KOPT-K1 (cell line): ENCODE data around the gene PLEKHA8.
"Not testable (repeated sequence)": the region's sequence is repeated elsewhere in the genome, so short reads cannot be mapped to it uniquely, and the experiment has no call there.

Experiments
- H3K27ac ChIP-seq: fragments of 200-600 bp; sonication (generic); 2 replicates; pipeline ENCODE4 v1.5.1; 2016; ENCODE audit warnings: antibody characterized with exemption, mild to moderate bottlenecking, low read depth, low read length; ENCODE audit not compliant: poor library complexity, severe bottlenecking
- H3K36me3 ChIP-seq: fragments of 200-600 bp; sonication (generic); 2 replicates; pipeline ENCODE4 v1.5.1; 2017; ENCODE audit warnings: antibody characterized with exemption, mild to moderate bottlenecking, low read length, moderate library complexity; ENCODE audit not compliant: insufficient read depth
- H3K9me3 ChIP-seq: fragments of 200-600 bp; sonication (generic); 2 replicates; pipeline ENCODE4 v1.5.1; 2017; ENCODE audit warnings: antibody characterized with exemption, low read length, mild to moderate bottlenecking; ENCODE audit not compliant: insufficient read depth, poor library complexity, severe bottlenecking

PLEKHA8 gene

DNA sequence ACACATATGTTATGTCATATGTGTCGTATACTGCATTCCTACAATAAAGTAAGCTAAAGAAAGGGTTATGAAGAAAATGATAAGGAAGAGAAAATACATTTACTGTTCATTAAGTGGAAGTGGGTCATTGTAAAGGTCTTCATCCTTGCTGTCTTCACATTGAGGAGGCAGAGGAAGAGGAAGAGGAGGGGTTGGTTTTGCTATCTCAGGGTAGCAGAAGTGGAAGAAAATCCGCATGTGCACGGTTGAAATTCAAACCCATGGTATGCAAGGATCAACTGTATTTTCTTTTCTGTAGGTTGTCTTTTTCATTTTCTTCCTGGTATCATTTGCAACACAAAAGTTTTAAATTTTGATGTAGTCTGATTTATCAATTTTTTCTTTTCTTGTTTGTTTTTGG lies 6.3 kb downstream of the PLEKHA8 start:
- H3K9me3 ChIP-seq: no peaks in the 10 kb centered on the region
- H3K36me3 ChIP-seq: no peaks in the 10 kb centered on the region
- no peak overlapping the region for H3K27ac ChIP-seq

DNA sequence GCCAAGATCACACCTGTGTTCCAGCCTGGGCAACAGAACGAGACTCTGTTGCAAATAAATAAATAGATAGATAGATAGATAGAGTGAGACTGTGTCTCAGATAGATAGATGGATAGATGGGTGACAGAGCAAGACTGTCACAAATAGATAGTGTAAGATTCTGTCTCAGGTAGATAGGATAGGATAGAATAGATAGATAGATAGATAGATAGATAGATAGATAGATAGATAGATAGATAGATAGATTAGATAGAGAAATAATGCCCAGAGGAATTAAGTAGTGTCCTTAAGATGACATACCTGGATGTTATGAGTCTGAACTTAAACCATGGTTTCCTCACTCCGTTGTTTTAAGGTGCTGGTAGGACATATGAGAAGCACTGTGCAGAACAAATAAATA lies 8.0 kb downstream of the PLEKHA8 start:
- H3K36me3 ChIP-seq: no peaks in the 10 kb centered on the region
- H3K9me3 ChIP-seq: no peaks in the 10 kb centered on the region
- no peak overlapping the region for H3K27ac ChIP-seq

DNA sequence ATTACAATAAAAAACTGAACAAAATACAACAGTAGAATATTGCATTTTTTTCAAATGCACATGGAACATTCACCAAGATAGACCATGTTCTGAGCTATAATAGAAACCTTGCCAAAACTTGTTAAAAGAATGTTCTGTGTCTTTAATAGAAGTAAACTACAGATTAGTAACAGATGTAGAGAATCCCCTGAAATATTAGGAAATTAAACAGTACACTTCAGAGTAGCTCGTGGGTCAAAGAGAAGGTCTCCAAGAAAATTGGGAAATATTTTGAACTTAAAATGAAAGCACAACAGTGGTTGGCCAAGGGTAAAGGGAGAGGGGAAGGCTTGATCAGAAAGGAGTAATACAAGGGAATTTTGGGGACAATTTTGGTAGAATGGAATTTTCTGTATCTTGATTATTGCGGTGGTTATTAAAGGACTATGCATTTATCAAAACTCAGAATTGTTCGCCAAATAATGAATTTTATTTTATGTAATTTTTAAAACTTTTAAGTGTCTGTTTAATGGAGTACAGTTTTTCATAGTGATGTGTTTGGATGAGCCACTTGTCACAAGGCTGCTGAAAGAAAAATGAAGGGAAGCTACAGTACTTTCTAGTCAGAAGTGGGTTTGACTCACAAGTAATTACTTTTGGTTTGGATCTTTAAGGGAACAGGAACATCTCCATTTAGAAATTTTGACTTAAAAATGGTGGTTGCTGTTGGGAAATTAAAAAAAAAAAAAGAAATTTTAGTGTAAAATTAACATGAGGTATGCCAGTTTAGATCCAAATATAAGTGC lies 10.2 kb downstream of the PLEKHA8 start:
- peaks cover 8% of the 10 kb centered on the region for H3K9me3 ChIP-seq
- H3K36me3 ChIP-seq: no peaks in the 10 kb centered on the region
- no peak overlapping the region for H3K27ac ChIP-seq

DNA sequence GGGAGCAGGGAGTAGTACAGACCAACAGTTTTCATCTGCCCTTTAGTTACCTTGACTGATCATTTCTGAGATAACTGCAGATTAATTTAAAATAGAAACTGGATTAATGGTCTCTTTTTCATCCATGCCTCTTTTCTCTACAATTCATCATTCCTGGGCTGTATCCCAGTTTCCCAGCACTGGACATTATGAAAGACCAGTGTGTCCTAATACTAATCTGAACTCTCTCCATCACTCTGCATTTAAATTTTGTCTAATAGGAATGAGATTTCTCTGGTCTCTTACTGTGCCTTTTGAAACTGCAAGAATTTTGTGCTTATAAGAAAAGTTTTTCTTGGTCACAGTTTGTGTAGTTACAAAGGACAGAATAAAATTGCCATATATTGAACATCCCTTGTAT lies 12.7 kb downstream of the PLEKHA8 start:
- no peak overlapping the region for H3K27ac ChIP-seq
- peaks cover 8% of the 10 kb centered on the region for H3K9me3 ChIP-seq
- peaks cover 3% of the 10 kb centered on the region; the same call in 1 of the 2 replicates for H3K36me3 ChIP-seq

DNA sequence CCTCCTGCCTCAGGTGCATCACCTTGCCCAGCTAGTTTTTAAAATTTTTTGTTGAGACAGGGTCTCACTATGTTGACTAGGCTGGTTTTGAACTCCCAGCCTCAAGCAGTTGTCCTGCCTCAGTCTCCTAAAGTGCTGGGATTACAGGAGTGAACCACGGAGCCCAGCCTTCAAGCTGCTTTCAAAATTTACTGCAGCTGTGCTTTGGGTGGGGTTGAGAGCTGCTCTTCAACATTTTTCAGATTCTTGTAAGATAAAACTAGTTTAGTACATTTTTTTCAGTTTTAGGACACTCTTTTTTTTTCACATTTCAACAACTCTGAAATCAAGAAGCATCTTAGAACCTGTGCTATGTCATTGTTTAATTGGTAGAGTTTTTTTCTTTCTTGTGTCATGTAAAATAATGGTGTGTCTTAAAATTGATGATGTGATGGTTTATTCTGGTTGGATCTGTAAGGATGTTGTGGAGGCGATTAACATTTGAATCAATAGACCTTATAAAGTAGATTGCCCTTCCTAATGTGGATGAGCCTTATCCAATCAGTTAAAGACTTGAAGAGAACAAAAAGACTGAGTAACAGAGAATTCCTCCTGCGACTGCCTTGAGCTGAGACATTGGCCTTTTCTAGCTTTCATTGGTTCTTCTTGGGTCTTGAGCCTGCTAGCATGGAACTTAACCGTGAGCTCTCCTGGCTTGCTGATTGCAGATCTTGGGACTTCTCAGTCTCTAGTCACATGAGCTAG lies 13.5 kb downstream of the PLEKHA8 start:
- H3K9me3 ChIP-seq: peaks cover 8% of the 10 kb centered on the region
- peaks cover 10% of the 10 kb centered on the region; the same call in 1 of the 2 replicates for H3K36me3 ChIP-seq
- H3K27ac ChIP-seq: no peak overlapping the region

DNA sequence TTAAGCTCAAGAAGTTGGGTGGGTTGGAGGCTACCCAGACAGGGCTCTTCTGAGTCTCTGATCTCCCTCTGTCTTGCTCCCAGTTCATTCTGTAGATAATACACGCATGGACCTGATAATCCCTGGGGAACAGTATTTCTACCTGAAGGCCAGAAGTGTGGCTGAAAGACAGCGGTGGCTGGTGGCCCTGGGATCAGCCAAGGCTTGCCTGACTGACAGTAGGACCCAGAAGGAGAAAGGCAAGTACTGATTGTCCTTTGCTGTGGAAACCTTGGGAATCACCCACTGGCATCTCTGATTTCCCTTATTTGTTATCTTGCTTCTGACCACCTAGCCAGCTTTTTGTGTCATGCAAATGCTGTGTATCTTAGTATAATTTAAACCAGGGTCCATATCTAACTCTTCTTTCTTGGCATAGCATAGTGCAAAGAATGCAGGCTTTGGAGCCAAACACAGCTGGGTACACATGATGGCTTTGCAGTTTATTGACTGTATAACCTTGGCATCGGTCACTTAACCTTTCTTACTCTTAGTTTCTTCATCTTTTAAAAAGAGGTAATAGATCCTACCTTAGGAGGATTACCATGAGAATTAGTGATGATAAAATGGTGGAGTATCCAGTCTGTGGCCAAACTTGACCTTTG lies 18.0 kb downstream of the PLEKHA8 start:
- Histone ChIP-seq H3K36me3 (peaks cover 33% of the 10 kb centered on the region), H3K27ac (no peak overlapping the region), H3K9me3 (peaks cover 8% of the 10 kb centered on the region)

DNA sequence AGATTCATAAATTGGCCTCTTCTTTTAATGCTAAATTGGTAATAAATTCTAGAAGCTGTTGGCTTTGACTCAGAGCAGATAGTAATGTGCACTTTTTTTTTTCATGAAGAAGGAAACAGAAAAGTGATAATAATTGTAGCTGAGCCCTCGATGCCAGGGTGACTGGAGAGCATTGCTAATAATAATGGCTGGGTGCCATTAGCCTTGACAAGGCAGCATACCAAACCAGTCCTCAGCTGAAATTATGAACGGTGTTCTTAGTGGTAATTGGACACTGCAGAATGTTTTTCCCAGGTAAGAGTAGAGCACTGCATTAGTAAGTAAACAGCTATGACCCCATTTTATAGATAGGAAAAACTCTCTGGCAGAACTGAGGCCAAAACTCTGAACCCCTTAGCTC lies 18.9 kb downstream of the PLEKHA8 start:
- H3K27ac ChIP-seq: no peak overlapping the region
- peaks cover 35% of the 10 kb centered on the region for H3K36me3 ChIP-seq
- peaks cover 5% of the 10 kb centered on the region for H3K9me3 ChIP-seq

DNA sequence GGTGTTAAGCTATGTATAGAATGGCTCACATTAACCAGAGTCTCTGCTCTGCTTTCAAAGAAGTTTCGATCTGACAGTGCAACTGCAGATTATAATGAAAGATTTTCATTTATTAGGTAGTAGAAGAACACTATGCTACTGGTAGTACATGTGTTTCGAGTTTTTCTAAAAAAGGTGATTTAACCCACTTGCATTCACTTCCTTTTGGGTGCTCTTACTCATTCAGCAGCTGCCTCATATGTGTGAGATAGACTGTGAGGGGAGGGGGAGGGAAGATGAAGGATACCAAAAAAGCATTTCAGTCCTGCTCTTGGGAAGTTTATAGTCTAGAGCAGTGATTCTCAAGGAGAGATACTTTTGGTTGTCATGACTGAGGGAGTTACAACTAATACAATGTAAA lies 20.4 kb downstream of the PLEKHA8 start:
- Histone ChIP-seq H3K9me3 (no peaks in the 10 kb centered on the region), H3K27ac (no peak overlapping the region), H3K36me3 (peaks cover 43% of the 10 kb centered on the region)

DNA sequence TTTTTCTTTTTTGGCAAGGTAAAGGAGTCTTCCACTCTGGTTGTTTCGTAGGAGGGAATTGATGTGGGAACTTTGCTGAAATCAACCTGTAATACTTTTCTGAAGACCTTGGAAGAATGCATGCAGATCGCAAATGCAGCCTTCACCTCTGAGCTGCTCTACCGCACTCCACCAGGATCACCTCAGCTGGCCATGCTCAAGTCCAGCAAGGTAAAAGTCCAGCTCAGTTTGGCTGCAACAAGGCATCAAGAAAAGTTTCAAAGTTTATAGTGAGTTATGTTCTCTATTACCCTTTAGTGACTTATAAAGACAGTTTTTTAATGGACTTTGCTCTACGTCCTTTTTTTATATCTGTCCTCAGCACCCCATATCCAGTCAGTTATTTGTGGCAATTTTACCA lies 21.0 kb downstream of the PLEKHA8 start:
- H3K27ac ChIP-seq: no peak overlapping the region
- peaks cover 49% of the 10 kb centered on the region for H3K36me3 ChIP-seq
- no peaks in the 10 kb centered on the region for H3K9me3 ChIP-seq

DNA sequence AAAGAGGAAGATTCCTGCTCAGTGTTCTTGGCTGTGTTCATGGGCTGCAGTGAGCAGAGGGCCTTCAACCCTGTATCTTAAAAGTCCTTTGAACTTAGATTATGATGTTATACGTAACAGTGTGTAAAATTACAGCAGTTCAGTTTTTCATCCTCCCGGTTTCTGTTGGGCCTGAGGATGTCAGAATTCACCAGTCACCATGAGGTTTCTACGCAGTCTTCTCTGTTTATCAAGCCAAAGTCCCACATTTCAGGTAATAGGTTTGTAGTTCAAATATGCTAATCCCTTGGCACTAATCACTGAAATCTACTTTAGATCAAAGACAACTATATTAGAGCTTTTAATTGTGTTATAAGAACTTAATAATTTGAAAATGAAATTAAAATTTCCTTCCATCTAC lies 24.9 kb downstream of the PLEKHA8 start:
- no peaks in the 10 kb centered on the region for H3K9me3 ChIP-seq
- H3K27ac ChIP-seq: no peak overlapping the region
- H3K36me3 ChIP-seq: peaks cover 47% of the 10 kb centered on the region

DNA sequence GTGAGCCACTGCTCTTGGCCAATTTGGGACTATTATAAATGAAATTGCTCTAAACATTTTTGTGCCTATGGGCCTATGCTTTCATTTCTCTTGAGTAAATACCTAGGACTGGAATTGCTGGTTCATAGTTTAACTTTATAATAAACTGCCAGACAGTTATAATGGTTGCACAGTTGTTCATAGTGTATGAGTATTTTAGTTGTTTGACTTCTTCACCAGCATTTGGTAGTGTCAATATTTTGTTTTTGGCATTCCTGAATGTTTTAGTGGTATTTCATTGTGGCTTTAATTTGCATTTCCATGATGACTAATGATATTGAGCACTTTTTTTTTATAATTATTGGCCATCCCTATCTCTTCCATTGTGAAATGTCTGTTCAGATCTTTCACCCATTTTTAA lies 29.5 kb downstream of the PLEKHA8 start:
- Histone ChIP-seq H3K27ac (no peak overlapping the region), H3K36me3 (peaks cover 40% of the 10 kb centered on the region), H3K9me3 (no peaks in the 10 kb centered on the region)

DNA sequence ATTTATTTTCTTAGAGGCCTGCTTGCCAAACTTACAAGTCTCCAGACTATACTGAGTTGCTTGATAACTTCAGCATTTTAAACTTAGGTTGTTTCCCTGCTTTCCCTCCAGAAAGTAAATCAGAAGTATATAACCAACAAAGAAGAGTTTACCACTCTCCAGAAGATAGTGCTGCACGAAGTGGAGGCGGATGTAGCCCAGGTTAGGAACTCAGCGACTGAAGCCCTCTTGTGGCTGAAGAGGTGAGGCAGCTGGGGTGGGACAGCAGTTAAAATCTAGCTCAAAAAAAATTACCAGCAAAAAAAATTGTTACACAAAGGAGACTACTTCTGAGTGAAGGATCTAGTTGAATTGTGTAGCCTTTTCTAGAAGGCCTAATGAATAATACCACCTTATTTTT lies 33.6 kb downstream of the PLEKHA8 start:
- not testable (repeated sequence) for H3K9me3 ChIP-seq, H3K27ac ChIP-seq
- H3K36me3 ChIP-seq: peaks cover 26% of the 10 kb centered on the region

DNA sequence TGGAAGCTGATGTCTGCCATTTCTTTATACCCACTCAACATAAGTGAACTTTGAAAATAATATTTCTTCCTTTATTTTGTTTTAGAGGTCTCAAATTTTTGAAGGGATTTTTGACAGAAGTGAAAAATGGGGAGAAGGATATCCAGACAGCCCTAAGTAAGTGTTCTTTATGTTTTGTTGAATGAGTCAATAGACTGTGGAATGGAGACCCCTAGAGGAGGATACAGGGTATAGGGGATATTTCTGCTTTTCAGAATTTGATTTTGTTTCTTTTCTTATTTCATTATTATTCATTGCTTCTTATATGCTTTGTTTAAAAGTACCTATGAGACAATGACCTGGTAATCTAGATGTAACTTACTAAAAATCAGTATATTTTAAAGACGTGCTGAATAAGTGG lies 34.4 kb downstream of the PLEKHA8 start:
- H3K9me3 ChIP-seq: no peaks in the 10 kb centered on the region
- no peak overlapping the region for H3K27ac ChIP-seq
- peaks cover 26% of the 10 kb centered on the region for H3K36me3 ChIP-seq

DNA sequence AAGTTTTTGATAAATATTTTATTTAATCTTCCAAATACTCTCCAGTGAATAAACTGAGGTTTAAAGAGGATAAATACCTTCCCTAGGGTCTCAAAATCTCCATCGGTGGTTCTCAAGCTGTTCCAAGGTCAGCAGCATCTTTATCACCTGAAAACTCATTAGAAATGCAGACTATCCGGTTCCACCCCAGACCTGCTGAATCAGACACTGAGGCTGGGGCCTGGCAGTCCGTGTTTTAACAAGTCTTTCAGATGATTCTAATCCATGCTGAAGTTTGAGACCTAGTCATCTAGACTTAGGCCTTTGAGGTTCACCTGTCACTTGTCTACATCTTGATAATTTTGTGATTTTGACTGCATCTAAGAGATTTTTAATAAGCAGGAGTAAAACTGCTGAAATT lies 37.5 kb downstream of the PLEKHA8 start:
- no peak overlapping the region for H3K27ac ChIP-seq
- H3K9me3 ChIP-seq: no peaks in the 10 kb centered on the region
- H3K36me3 ChIP-seq: peaks cover 17% of the 10 kb centered on the region; the same call in 1 of the 2 replicates

DNA sequence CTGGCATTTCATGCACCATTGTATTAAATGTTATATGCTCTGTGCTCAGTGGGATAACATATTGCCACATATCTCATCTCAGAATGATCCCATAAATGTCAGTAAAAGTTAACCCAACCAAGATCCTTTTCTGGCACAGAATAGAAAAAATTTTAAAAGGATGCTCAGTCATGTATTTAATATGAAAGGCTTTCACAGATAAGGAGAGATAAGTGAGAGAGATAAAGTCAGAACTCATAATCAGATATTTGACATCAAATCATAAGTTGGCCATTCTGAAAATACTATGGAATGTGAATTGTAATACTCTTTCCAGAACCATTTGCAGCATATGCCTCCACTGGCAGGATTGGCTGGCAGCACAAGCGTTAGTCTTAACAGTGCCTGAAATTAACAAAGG lies 38.5 kb downstream of the PLEKHA8 start:
- Histone ChIP-seq H3K36me3 (peaks cover 23% of the 10 kb centered on the region; the same call in 1 of the 2 replicates), H3K27ac (no peak overlapping the region)

More for the DNA sequence above, 38.5 kb downstream of the PLEKHA8 start:
- H3K9me3 ChIP-seq: no peaks in the 10 kb centered on the region
